GM10266 (cell line): Measurements from ENCODE around the gene MAD2L2.
A peak's percentile ranks its signal among the peaks of the same experiment; 100 is the strongest.

ENCODE experiments used
- DNase-seq: peaks from one replicate; pipeline ENCODE4 v3.0.0; 2012; ENCODE audit errors: extremely low spot score
- CTCF ChIP-seq: IDR thresholded peaks from 2 replicates; pipeline ENCODE4 v1.5.1; 2012; ENCODE audit warnings: mild to moderate bottlenecking, low read depth; ENCODE audit not compliant: control insufficient read depth, insufficient read depth; ENCODE audit errors: missing control alignments

MAD2L2 gene

GRCh38 chr1:11652203-11652780 lies 28.7 kb downstream of the MAD2L2 start:
- DNase-seq = no peak
- TF ChIP-seq CTCF = no peak

GRCh38 chr1:11651017-11651416 lies 29.9 kb downstream of the MAD2L2 start:
- DNase-seq = no peak
- TF ChIP-seq CTCF = no peak

GRCh38 chr1:11650331-11650991 lies 30.5 kb downstream of the MAD2L2 start:
- TF ChIP-seq CTCF = peak; percentile 89
- DNase-seq = peak; percentile 86

GRCh38 chr1:11649624-11650330 lies 31.2 kb downstream of the MAD2L2 start:
- no peak for TF ChIP-seq CTCF
- no peak for DNase-seq

- no peak for DNase-seq
- no peak for TF ChIP-seq CTCF
Observed at GRCh38 chr1:11649237-11649623, 31.7 kb downstream of the MAD2L2 start.

GRCh38 chr1:11648732-11649158 lies 32.2 kb downstream of the MAD2L2 start:
- DNase-seq = no peak
- no peak for TF ChIP-seq CTCF

- no peak for TF ChIP-seq CTCF
- no peak for DNase-seq
Observed at GRCh38 chr1:11648039-11648438, 32.9 kb downstream of the MAD2L2 start.
